ENCODE results near the gene TMEM40. TPM values are rescaled to one million over a fixed set of nuclear protein-coding genes. Genes with fewer than 3 reads are reported as not detected.

TMEM40 gene
- total and polyA plus RNA-seq, 2 experiments from 2014 or later, result 0.14 to 0.48 TPM

GRCh38 chr3:12744326-12744725 lies 14.7 kb downstream of the TMEM40 start (continued):
- TF ChIP-seq ZNF462 (CRISPR knock-in tag; IDR thresholded peaks at IDR 0.05) (no peak), POLR2AphosphoS5 (IDR thresholded peaks at IDR 0.05; ENCODE audit: low read depth) (no peak), ZNF331 (CRISPR knock-in tag; IDR thresholded peaks at IDR 0.05; ENCODE audit: low read depth) (no peak)

GRCh38 chr3:12743583-12743982 lies 15.5 kb downstream of the TMEM40 start:
- Histone ChIP-seq H3K4me3 (no peak overlapping the region), H3K4me1 (ENCODE audit: insufficient read depth) (no peaks in the 10 kb centered on the region), H3K27me3 (ENCODE audit: insufficient read depth) (no peaks in the 10 kb centered on the region), H2AFZ (no peak overlapping the region), H3K27ac (ENCODE audit: low read depth) (no peak overlapping the region), H3K4me2 (no peak overlapping the region), H3K9me2 (ENCODE audit: insufficient read depth) (no peaks in the 10 kb centered on the region), H3K36me3 (ENCODE audit: insufficient read depth) (no peaks in the 10 kb centered on the region), H3K79me2 (replicated peaks; ENCODE audit: insufficient read depth) (no peaks in the 10 kb centered on the region), H3F3A (replicated peaks; ENCODE audit: low read depth) (no peaks in the 10 kb centered on the region), H4K20me1 (replicated peaks; ENCODE audit: insufficient read depth) (no peaks in the 10 kb centered on the region)
- Mint-ChIP-seq H3K4me3 (no peak overlapping the region), H3K27me3 (ENCODE audit: insufficient read depth, low read depth, poor library complexity) (peaks cover 2% of the 10 kb centered on the region), H3K27ac (no peak overlapping the region), H3K36me3 (ENCODE audit: low read depth) (no peaks in the 10 kb centered on the region), H3K4me1 (peaks cover 2% of the 10 kb centered on the region; the same call in 1 of the 3 replicates), H3K9me3 (no peaks in the 10 kb centered on the region)
- TF ChIP-seq POLR2AphosphoS5 (IDR thresholded peaks at IDR 0.05; ENCODE audit: low read depth) (no peak), ZNF114 (CRISPR knock-in tag; IDR thresholded peaks at IDR 0.05) (no peak), REST (IDR thresholded peaks at IDR 0.05; ENCODE audit: unreplicated experiment) (no peak), EZH2 (IDR thresholded peaks at IDR 0.05; ENCODE audit: low read depth, unreplicated experiment) (no peak)
- ATAC-seq (no peak), DNase-seq (ENCODE audit: low spot score) (no peak)

All from GM23338 (cell line).